H1 (cell line): ENCODE results near the gene CHRNA10. TPM values are rescaled to one million over a fixed set of nuclear protein-coding genes. Genes with fewer than 3 reads are reported as not detected.

ENCODE experiments used
- CTCF ChIA-PET: fragments of 300-600 bp; sonication (Branson Sonifier 250); formaldehyde crosslinking; loops from one replicate; lab custom pipeline; 2021; ENCODE audit not compliant: partially characterized antibody; lab: Charles Lee
- POLR2A ChIA-PET: fragments of 300-600 bp; sonication (Branson Sonifier 250); formaldehyde crosslinking; loops from one replicate; lab custom pipeline; 2021; ENCODE audit warnings: inconsistent platforms; ENCODE audit not compliant: partially characterized antibody; lab: Charles Lee
- DNase-seq, 2 experiments: peaks; one replicate each; pipeline versions ENCODE4 v3.0.0 to v3.0.0-alpha.2; 2010 to 2022; ENCODE audit warnings: low spot score in 2 of 2, low read depth in 1 of 2, mixed read lengths in 1 of 2
- FAIRE-seq: peaks from 2 replicates; lab custom pipeline; 2011; peaks lifted over from hg19 to GRCh38; lab: Jason Lieb, UNC
- H2AFZ ChIP-seq: 2 replicates; pipeline ENCODE4 v1.8.1; 2012; ENCODE audit warnings: low read length, inconsistent platforms
- H2AK5ac ChIP-seq: 2 replicates; pipeline ENCODE4 v1.6.1; 2013; ENCODE audit warnings: low read depth, low read length
- H2BK120ac ChIP-seq: replicated peaks from 2 replicates; pipeline ENCODE3; 2013; ENCODE audit warnings: low read depth, low read length, inconsistent platforms
- H2BK12ac ChIP-seq: 2 replicates; pipeline ENCODE4 v1.6.1; 2013; ENCODE audit warnings: low read depth, low read length
- H2BK15ac ChIP-seq: 2 replicates; pipeline ENCODE4 v1.6.1; 2013; ENCODE audit warnings: low read length
- H2BK20ac ChIP-seq: 2 replicates; pipeline ENCODE4 v1.6.1; 2013; ENCODE audit warnings: low read length
- H2BK5ac ChIP-seq: 2 replicates; pipeline ENCODE4 v1.6.1; 2013; ENCODE audit warnings: low read depth, low read length
- H3K14ac ChIP-seq: 2 replicates; pipeline ENCODE4 v1.6.1; 2013; ENCODE audit warnings: inconsistent platforms; ENCODE audit not compliant: insufficient read length
- H3K18ac ChIP-seq: 2 replicates; pipeline ENCODE4 v1.6.1; 2013; ENCODE audit warnings: low read length; ENCODE audit errors: extremely low read depth
- H3K23ac ChIP-seq: 2 replicates; pipeline ENCODE4 v1.6.1; 2013; ENCODE audit warnings: inconsistent platforms; ENCODE audit not compliant: insufficient read length
- H3K23me2 ChIP-seq: 2 replicates; pipeline ENCODE4 v1.6.1; 2013; ENCODE audit warnings: low read depth, low read length
- H3K27ac ChIP-seq: 2 replicates; pipeline ENCODE4 v1.6.1; 2011; ENCODE audit warnings: low read depth, low read length, inconsistent platforms
- H3K27me3 ChIP-seq, 4 experiments: replicated peaks in 1 of 4; 1 replicate in 1 of 4; 2 replicates in 3 of 4; pipeline versions ENCODE4 v1.6.1 to v1.8.1; 2011 to 2013; ENCODE audit warnings: low read length in 3 of 4, mild to moderate bottlenecking in 3 of 4, inconsistent platforms in 2 of 4, mixed read lengths in 2 of 4, moderate library complexity in 1 of 4; ENCODE audit not compliant: control insufficient read depth in 3 of 4, insufficient read depth in 3 of 4; ENCODE audit errors: extremely low read depth in 1 of 4
- H3K36me3 ChIP-seq, 4 experiments: 2 replicates each; pipeline versions ENCODE4 v1.6.1 to v1.8.1; 2011 to 2013; ENCODE audit warnings: mild to moderate bottlenecking in 4 of 4, low read length in 3 of 4, moderate library complexity in 2 of 4, control low read depth in 1 of 4, inconsistent platforms in 1 of 4; ENCODE audit not compliant: insufficient read depth in 4 of 4, control insufficient read depth in 2 of 4
- H3K4ac ChIP-seq: replicated peaks from 2 replicates; pipeline ENCODE3; 2013; ENCODE audit warnings: low read length, low read depth, mixed read lengths, inconsistent platforms; ENCODE audit not compliant: insufficient read length
- H3K4me1 ChIP-seq, 4 experiments: replicated peaks in 1 of 4; 1 replicate in 1 of 4; 2 replicates in 3 of 4; pipeline versions ENCODE4 v1.6.1 to v1.8.1; 2011 to 2013; ENCODE audit warnings: low read length in 3 of 4, inconsistent platforms in 2 of 4, mixed read lengths in 1 of 4; ENCODE audit not compliant: insufficient read depth in 4 of 4, control insufficient read depth in 3 of 4
- H3K4me2 ChIP-seq, 2 experiments: 2 replicates each; pipeline versions ENCODE4 v1.6.1 to v1.8.1; 2011 to 2013; ENCODE audit warnings: low read depth in 2 of 2, low read length in 2 of 2, control low read depth in 1 of 2, inconsistent platforms in 1 of 2, mild to moderate bottlenecking in 1 of 2; ENCODE audit not compliant: insufficient read depth in 1 of 2
- H3K4me3 ChIP-seq, 4 experiments: fragments of 200-600, 300-600 bp in 1 of 4; sonication (generic), shearing (Covaris generic), sonication (Bioruptor Twin) in 1 of 4; 2 replicates each; pipeline versions ENCODE4 v1.5.1 to v1.8.1; 2011 to 2016; ENCODE audit warnings: low read length in 4 of 4, low read depth in 3 of 4, control low read depth in 2 of 4, inconsistent platforms in 2 of 4, mild to moderate bottlenecking in 2 of 4, mixed read lengths in 1 of 4, moderate library complexity in 1 of 4; ENCODE audit not compliant: insufficient read depth in 2 of 4; ENCODE audit errors: extremely low read depth in 1 of 4
- H3K56ac ChIP-seq: replicated peaks from 2 replicates; pipeline ENCODE3; 2013; ENCODE audit warnings: low read depth, mild to moderate bottlenecking, mixed read lengths, low read length, inconsistent platforms; ENCODE audit not compliant: insufficient read length
- H3K79me1 ChIP-seq: 2 replicates; pipeline ENCODE4 v1.6.1; 2013; ENCODE audit warnings: low read depth, low read length, control low read depth
- H3K79me2 ChIP-seq, 2 experiments: 2 replicates each; pipeline versions ENCODE4 v1.6.1 to v1.8.1; 2012 to 2013; ENCODE audit warnings: low read length in 2 of 2, mild to moderate bottlenecking in 2 of 2, inconsistent platforms in 1 of 2; ENCODE audit not compliant: insufficient read depth in 2 of 2, control insufficient read depth in 1 of 2
- H3K9ac ChIP-seq, 4 experiments: replicated peaks in 1 of 4; 1 replicate in 1 of 4; 2 replicates in 3 of 4; pipeline versions ENCODE4 v1.6.1 to v1.8.1; 2011 to 2013; ENCODE audit warnings: low read depth in 3 of 4, low read length in 3 of 4, control low read depth in 2 of 4, mild to moderate bottlenecking in 2 of 4, moderate library complexity in 2 of 4, inconsistent platforms in 1 of 4; ENCODE audit errors: extremely low read depth in 1 of 4
- H3K9me3 ChIP-seq, 2 experiments: 2 replicates each; pipeline versions ENCODE4 v1.6.1 to v1.8.1; 2012 to 2013; ENCODE audit warnings: mild to moderate bottlenecking in 2 of 2, moderate library complexity in 2 of 2, control low read depth in 1 of 2, inconsistent platforms in 1 of 2, low read depth in 1 of 2, low read length in 1 of 2, mixed read lengths in 1 of 2; ENCODE audit not compliant: insufficient read depth in 2 of 2
- H4K20me1 ChIP-seq, 2 experiments: replicated peaks in 1 of 2; 2 replicates each; pipeline versions ENCODE3 to v1.8.1; 2011 to 2013; ENCODE audit warnings: inconsistent platforms in 2 of 2, low read length in 2 of 2, mild to moderate bottlenecking in 1 of 2; ENCODE audit not compliant: insufficient read depth in 2 of 2, control insufficient read depth in 1 of 2
- H4K5ac ChIP-seq: 2 replicates; pipeline ENCODE4 v1.6.1; 2013; ENCODE audit warnings: low read length, low read depth, mixed read lengths, inconsistent platforms; ENCODE audit not compliant: insufficient read length
- H4K8ac ChIP-seq: 2 replicates; pipeline ENCODE4 v1.8.0; 2013; ENCODE audit warnings: mild to moderate bottlenecking, moderate library complexity, low read length, inconsistent platforms; ENCODE audit not compliant: insufficient read depth; ENCODE audit errors: extremely low read depth
- H4K91ac ChIP-seq: replicated peaks from 2 replicates; pipeline ENCODE3; 2013; ENCODE audit warnings: low read length, mixed read lengths, inconsistent platforms; ENCODE audit not compliant: insufficient read length
- ATF2 ChIP-seq: IDR thresholded peaks from 2 replicates; pipeline ENCODE4 v1.6.1; 2012; ENCODE audit warnings: low read length, inconsistent platforms
- CBX8 ChIP-seq: fragments of 300-800, 300-1000 bp; sonication (generic); IDR thresholded peaks from 2 replicates; pipeline ENCODE4 v1.7.1; 2016; ENCODE audit warnings: low read depth, low read length, borderline replicate concordance
- EGR1 ChIP-seq: IDR thresholded peaks from 2 replicates; pipeline ENCODE4 v1.6.1; 2011; ENCODE audit warnings: low read depth, low read length, borderline replicate concordance
- HDAC6 ChIP-seq: IDR thresholded peaks from one replicate; pipeline ENCODE4 v1.7.1; 2012; ENCODE audit warnings: low read depth, mild to moderate bottlenecking, inconsistent platforms, low read length, moderate library complexity
- POLR2AphosphoS5 ChIP-seq: IDR thresholded peaks from 2 replicates; pipeline ENCODE4 v1.6.1; 2011; ENCODE audit warnings: low read depth, low read length
- RBBP5 ChIP-seq: IDR thresholded peaks from 2 replicates; pipeline ENCODE4 v1.7.1; 2012; ENCODE audit warnings: low read depth, mild to moderate bottlenecking, inconsistent platforms, low read length, moderate library complexity, borderline replicate concordance
- SIN3A ChIP-seq, 2 experiments: IDR thresholded peaks in 1 of 2; conservative IDR thresholded peaks in 1 of 2; 2 replicates each; pipeline ENCODE4 v1.6.1; 2011 to 2012; ENCODE audit warnings: low read length in 2 of 2, improper control_type of control experiment in 1 of 2, low read depth in 1 of 2, mild to moderate bottlenecking in 1 of 2
- TAF1 ChIP-seq: IDR thresholded peaks from 2 replicates; pipeline ENCODE4 v1.6.1; 2011; ENCODE audit warnings: mild to moderate bottlenecking, low read depth, low read length
- TCF12 ChIP-seq: IDR thresholded peaks from 2 replicates; pipeline ENCODE4 v1.6.1; 2011; ENCODE audit warnings: low read depth, mild to moderate bottlenecking, low read length
- WGBS, 2 experiments: shearing (Covaris generic) in 1 of 2; methylation state at CpG; one replicate each; pipeline versions ENCODE4 v1.1.6 to v1.1.7; 2013 to 2015; ENCODE audit warnings: low lambda C conversion rate in 2 of 2, mixed read lengths in 2 of 2, inconsistent platforms in 1 of 2, low coverage in 1 of 2, missing lambda C conversion rate in 1 of 2; ENCODE audit not compliant: insufficient replicate concordance in 2 of 2, insufficient coverage in 1 of 2, insufficient read length in 1 of 2; ENCODE audit errors: extremely low coverage in 1 of 2, missing lambda C conversion rate in 1 of 2; 5-methylcytosine and 5-hydroxymethylcytosine counted together
- polyA plus RNA-seq, 7 experiments: library from polyadenylated mRNA; depleted of rRNA in 3 of 7; stranded (reverse) in 5 of 7; unstranded in 2 of 7; fragments of >200 nt in 5 of 7; fragments of 200-250 nt in 2 of 7; gene quantifications; 1 replicate in 5 of 7; 2 replicates in 1 of 7; 4 replicates in 1 of 7; pipeline versions ENCODE4 v1.2.1 to v1.2.3, GENCODE V29; 2011 to 2013; ENCODE audit warnings: missing spikeins in 2 of 7, mixed read lengths in 2 of 7
- total RNA-seq: library from RNA; stranded (reverse); fragmentation: NEBNext Ultra II Directional; extraction: Animal tissue kit (Norgen Biotek cat#: 25700); gene quantifications from 2 replicates; pipeline ENCODE4 v1.2.1, GENCODE V29; 2021
- TF ChIP-seq, protein P1 (sequence below): IDR thresholded peaks from 2 replicates; pipeline ENCODE4 v1.6.1; 2011; ENCODE audit warnings: low read depth, mild to moderate bottlenecking, low read length; ENCODE audit not compliant: insufficient read depth

Gene CHRNA10
- total and polyA plus RNA-seq, 2 of the 8 experiments (the other 6 are each of a cell fraction or from before 2014, with no cell fraction given) = 0.68 to 1.3 TPM

GRCh38 chr11:3674189-3674588 is 3.0 kb upstream of the CHRNA10 start:
- H3K4me1 ChIP-seq = no peaks in the 10 kb centered on the region
- TF ChIP-seq ATF2 = no peak
- TF ChIP-seq HDAC6 = no peak
- no peak for TF ChIP-seq RBBP5
- TF ChIP-seq TAF1 = no peak
- TF ChIP-seq TCF12 = no peak
- no peak for TF ChIP-seq SIN3A (conservative IDR thresholded peaks at IDR 0.05 in 1 of 2, IDR thresholded peaks at IDR 0.05 in 1 of 2; ENCODE audit: low read depth in 1 of 2, low read length in 2 of 2)
- no peak for TF ChIP-seq CBX8
- TF ChIP-seq, protein P1, sequence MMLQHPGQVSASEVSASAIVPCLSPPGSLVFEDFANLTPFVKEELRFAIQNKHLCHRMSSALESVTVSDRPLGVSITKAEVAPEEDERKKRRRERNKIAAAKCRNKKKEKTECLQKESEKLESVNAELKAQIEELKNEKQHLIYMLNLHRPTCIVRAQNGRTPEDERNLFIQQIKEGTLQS = no peak
- TF ChIP-seq EGR1 = no peak
- TF ChIP-seq POLR2AphosphoS5 = no peak
- no peaks in the 10 kb centered on the region for H3K23me2 ChIP-seq
- no peak overlapping the region for H3K4me3 ChIP-seq
- no peak overlapping the region for H3K9ac ChIP-seq
- no peak overlapping the region for H3K14ac ChIP-seq
- H3K56ac ChIP-seq = no peak overlapping the region
- H3K9me3 ChIP-seq = no peaks in the 10 kb centered on the region
- peaks cover 17 to 59% (median 47%) of the 10 kb centered on the region in 4 experiments; a peak in 7 of 8 replicates for H3K36me3 ChIP-seq
- peaks cover 3% of the 10 kb centered on the region in 2 experiments for H4K20me1 ChIP-seq
- H3K79me1 ChIP-seq = no peaks in the 10 kb centered on the region
- H3K4me2 ChIP-seq = no peak overlapping the region
- H2AK5ac ChIP-seq = no peak overlapping the region
- H2BK20ac ChIP-seq = no peak overlapping the region
- H3K18ac ChIP-seq = no peak overlapping the region
- no peak overlapping the region for H4K91ac ChIP-seq
- H3K4ac ChIP-seq = no peak overlapping the region
- H2BK120ac ChIP-seq = no peak overlapping the region
- DNase-seq = peak in 1 of 2 experiments; percentile 5
- WGBS, 2 experiments = no CpG with 5 or more reads among the region's 1 CpG
- POLR2A ChIA-PET = interaction anchor here (1.4 kb wide), 1 partner anchor 11 kb away, joined by 3 read pairs; no protein-coding TSS in a partner anchor
- H4K8ac ChIP-seq = no peak overlapping the region
- no peak overlapping the region for H2BK12ac ChIP-seq
- CTCF ChIA-PET = no interaction called here
- H3K79me2 ChIP-seq = no peaks in the 10 kb centered on the region
- H2BK15ac ChIP-seq = no peak overlapping the region
- H3K27ac ChIP-seq = no peak overlapping the region
- no peak overlapping the region for H3K23ac ChIP-seq
- no peaks in the 10 kb centered on the region for H3K27me3 ChIP-seq
- no peak for FAIRE-seq
- no peak overlapping the region for H2BK5ac ChIP-seq
- no peak overlapping the region for H4K5ac ChIP-seq
- H2AFZ ChIP-seq = no peak overlapping the region
